Panc1 (cell line): Measurements from ENCODE around the gene FARS2. TPM values are rescaled to one million over a fixed set of nuclear protein-coding genes. Genes with fewer than 3 reads are reported as not detected.

Source experiments
- ATAC-seq: fragments of 200-7000 bp; cut with Tn5 transposase; 2 replicates; pipeline ENCODE4 v1.9.1; 2020; ENCODE audit warnings: mild to moderate bottlenecking, moderate library complexity
- BruUV-seq: library from RNA; stranded (reverse); fragments of 400-500 nt; replicated peaks from 2 replicates; lab custom pipeline; 2021; lab: Mats Ljungman, UMichigan
- CTCF ChIA-PET: fragments of 300-600 bp; sonication (Branson Sonifier 250); formaldehyde crosslinking; loops from one replicate; lab custom pipeline; 2022; ENCODE audit warnings: antibody characterized with exemption; lab: Charles Lee
- POLR2A ChIA-PET: fragments of 300-600 bp; sonication (Branson Sonifier 250); formaldehyde crosslinking; loops from one replicate; lab custom pipeline; 2022; ENCODE audit warnings: antibody characterized with exemption; lab: Charles Lee
- DNase-seq: peaks from one replicate; pipeline ENCODE4 v3.0.0-alpha.2; 2010; ENCODE audit warnings: low read depth, low spot score
- H3K27ac ChIP-seq: 2 replicates; pipeline ENCODE4 v1.5.1; 2011; ENCODE audit warnings: mild to moderate bottlenecking, low read length, inconsistent platforms
- H3K27me3 ChIP-seq: fragments of 200-500 bp; sonication (Bioruptor generic); 2 replicates; pipeline ENCODE4 v1.6.0; 2014; ENCODE audit warnings: low read length, inconsistent platforms; ENCODE audit not compliant: control insufficient read depth, insufficient read depth
- H3K36me3 ChIP-seq: fragments of 200-500 bp; sonication (Bioruptor generic); 2 replicates; pipeline ENCODE4 v1.5.1; 2014; ENCODE audit warnings: inconsistent platforms, mild to moderate bottlenecking, low read length, moderate library complexity; ENCODE audit not compliant: control insufficient read depth, insufficient read depth
- H3K4me1 ChIP-seq: 2 replicates; pipeline ENCODE4 v1.5.1; 2011; ENCODE audit warnings: inconsistent platforms, mild to moderate bottlenecking, low read length, moderate library complexity; ENCODE audit not compliant: control insufficient read depth, insufficient read depth
- H3K4me3 ChIP-seq, 2 experiments: 2 replicates each; pipeline ENCODE4 v1.5.1; 2011 to 2012; ENCODE audit warnings: low read depth in 2 of 2, low read length in 2 of 2, mild to moderate bottlenecking in 2 of 2, inconsistent platforms in 1 of 2, moderate library complexity in 1 of 2
- H3K9me3 ChIP-seq: fragments of 200-500 bp; sonication (Bioruptor generic); 2 replicates; pipeline ENCODE4 v1.5.1; 2014; ENCODE audit warnings: low read depth, mild to moderate bottlenecking, inconsistent platforms, low read length, moderate library complexity; ENCODE audit not compliant: control insufficient read depth, insufficient read depth
- CTCF ChIP-seq: fragments of 450-650 bp; IDR thresholded peaks from 2 replicates; pipeline ENCODE4 v1.5.1; 2017; ENCODE audit warnings: mild to moderate bottlenecking
- POLR2AphosphoS5 ChIP-seq: IDR thresholded peaks from 2 replicates; pipeline ENCODE4 v1.6.1; 2012; ENCODE audit warnings: mild to moderate bottlenecking, low read depth, low read length, moderate library complexity
- SIN3A ChIP-seq: IDR thresholded peaks from 2 replicates; pipeline ENCODE4 v1.6.1; 2012; ENCODE audit warnings: low read depth, mild to moderate bottlenecking, low read length, moderate library complexity, borderline replicate concordance; ENCODE audit not compliant: insufficient read depth
- TCF7L2 ChIP-seq: IDR thresholded peaks from 2 replicates; pipeline ENCODE4 v1.6.1; 2011; ENCODE audit warnings: mild to moderate bottlenecking, low read depth, low read length, inconsistent platforms
- in situ Hi-C: cut with HindIII; loops from 2 replicates; pipeline ENCODE4 v1.10.0; 2016; ENCODE audit warnings: low sequenced_read_pairs, low pct_unique_long_range_greater_than_20kb
- intact Hi-C: fragments of 100-400 bp; cut with micrococcal nuclease; formaldehyde crosslinking; loops from one replicate; pipeline ENCODE4 v1.10.0; 2022; ENCODE audit not compliant: unreplicated experiment
- total RNA-seq: library from RNA; stranded (reverse); gene quantifications from one replicate; pipeline ENCODE4 v1.2.1, GENCODE V29; 2021; ENCODE audit not compliant: unreplicated experiment
- TF ChIP-seq, protein P1 (sequence below), 2 experiments: IDR thresholded peaks; 2 replicates each; pipeline ENCODE4 v1.6.1; 2011 to 2012; ENCODE audit warnings: low read depth in 2 of 2, control low read depth in 1 of 2, low read length in 1 of 2, mild to moderate bottlenecking in 1 of 2, moderate library complexity in 1 of 2; ENCODE audit not compliant: insufficient read depth in 1 of 2

FARS2 gene
- total RNA-seq, 1 experiment from 2014 or later: 12.8 TPM

DNA sequence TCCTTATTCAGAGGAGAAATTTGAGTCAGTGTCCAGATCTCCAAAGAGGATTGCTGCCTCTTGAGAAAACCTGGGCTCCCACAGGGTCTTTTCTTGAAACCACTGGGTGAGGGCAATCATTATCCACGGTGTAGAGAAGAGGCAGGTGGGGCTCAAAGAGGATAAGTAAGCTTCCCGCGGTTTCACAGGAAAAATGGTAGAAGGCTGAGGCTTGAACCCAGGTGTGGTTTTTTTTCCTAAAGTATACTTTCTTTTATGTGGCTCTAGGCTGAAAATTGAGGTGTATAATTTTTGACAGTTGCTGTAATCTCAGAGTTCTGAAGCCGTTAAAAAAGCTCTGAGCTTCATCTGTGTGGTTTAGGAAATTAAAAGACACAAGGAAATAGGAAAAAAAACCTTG lies 164.5 kb downstream of the FARS2 start:
- intact Hi-C loops: no loop called here
- POLR2A ChIA-PET: no interaction called here

DNA sequence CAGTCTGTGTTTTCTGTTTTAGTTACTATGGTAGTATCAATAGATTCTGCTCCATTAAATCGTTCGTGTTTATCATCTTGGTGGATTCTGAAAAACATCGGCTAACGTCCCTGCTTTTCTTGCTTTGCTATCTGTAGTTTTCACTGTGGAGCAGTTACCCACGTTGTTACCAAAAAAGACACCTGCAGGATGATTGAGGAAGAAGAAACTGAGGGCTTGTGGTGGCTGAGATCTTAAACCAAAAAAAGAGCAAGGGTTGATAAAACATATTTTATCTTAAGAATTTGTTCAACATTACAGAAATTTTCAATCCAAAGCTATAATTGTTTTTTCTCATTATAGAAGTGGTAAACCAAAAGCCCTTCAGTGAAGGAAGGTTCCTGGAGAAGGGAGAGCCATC lies 166.3 kb downstream of the FARS2 start:
- Histone ChIP-seq H3K27me3 (no peaks in the 10 kb centered on the region), H3K27ac (no peak overlapping the region), H3K4me3 (no peak overlapping the region), H3K4me1 (no peaks in the 10 kb centered on the region), H3K9me3 (no peaks in the 10 kb centered on the region), H3K36me3 (no peaks in the 10 kb centered on the region)
- DNase-seq (no peak), ATAC-seq (no peak)
- ChIA-PET POLR2A (no interaction called here), CTCF (no interaction called here)
- in situ Hi-C loops: no loop called here
- TF ChIP-seq POLR2AphosphoS5 (no peak), TCF7L2 (no peak), CTCF (no peak), SIN3A (no peak)
- TF ChIP-seq, protein P1, sequence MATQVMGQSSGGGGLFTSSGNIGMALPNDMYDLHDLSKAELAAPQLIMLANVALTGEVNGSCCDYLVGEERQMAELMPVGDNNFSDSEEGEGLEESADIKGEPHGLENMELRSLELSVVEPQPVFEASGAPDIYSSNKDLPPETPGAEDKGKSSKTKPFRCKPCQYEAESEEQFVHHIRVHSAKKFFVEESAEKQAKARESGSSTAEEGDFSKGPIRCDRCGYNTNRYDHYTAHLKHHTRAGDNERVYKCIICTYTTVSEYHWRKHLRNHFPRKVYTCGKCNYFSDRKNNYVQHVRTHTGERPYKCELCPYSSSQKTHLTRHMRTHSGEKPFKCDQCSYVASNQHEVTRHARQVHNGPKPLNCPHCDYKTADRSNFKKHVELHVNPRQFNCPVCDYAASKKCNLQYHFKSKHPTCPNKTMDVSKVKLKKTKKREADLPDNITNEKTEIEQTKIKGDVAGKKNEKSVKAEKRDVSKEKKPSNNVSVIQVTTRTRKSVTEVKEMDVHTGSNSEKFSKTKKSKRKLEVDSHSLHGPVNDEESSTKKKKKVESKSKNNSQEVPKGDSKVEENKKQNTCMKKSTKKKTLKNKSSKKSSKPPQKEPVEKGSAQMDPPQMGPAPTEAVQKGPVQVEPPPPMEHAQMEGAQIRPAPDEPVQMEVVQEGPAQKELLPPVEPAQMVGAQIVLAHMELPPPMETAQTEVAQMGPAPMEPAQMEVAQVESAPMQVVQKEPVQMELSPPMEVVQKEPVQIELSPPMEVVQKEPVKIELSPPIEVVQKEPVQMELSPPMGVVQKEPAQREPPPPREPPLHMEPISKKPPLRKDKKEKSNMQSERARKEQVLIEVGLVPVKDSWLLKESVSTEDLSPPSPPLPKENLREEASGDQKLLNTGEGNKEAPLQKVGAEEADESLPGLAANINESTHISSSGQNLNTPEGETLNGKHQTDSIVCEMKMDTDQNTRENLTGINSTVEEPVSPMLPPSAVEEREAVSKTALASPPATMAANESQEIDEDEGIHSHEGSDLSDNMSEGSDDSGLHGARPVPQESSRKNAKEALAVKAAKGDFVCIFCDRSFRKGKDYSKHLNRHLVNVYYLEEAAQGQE (IDR thresholded peaks at IDR 0.05; ENCODE audit: insufficient read depth in 1 of 2, low read depth in 2 of 2, low read length in 1 of 2): no peak
- BruUV-seq: no TSS peak
- intact Hi-C loops: no loop called here

More for the DNA sequence above, 164.5 kb downstream of the FARS2 start:
- in situ Hi-C loops: no loop called here
- Histone ChIP-seq H3K36me3 (no peaks in the 10 kb centered on the region), H3K27ac (no peak overlapping the region), H3K27me3 (no peaks in the 10 kb centered on the region), H3K4me3 (no peak overlapping the region), H3K9me3 (no peaks in the 10 kb centered on the region), H3K4me1 (no peaks in the 10 kb centered on the region)
- CTCF ChIA-PET: no interaction called here
- ATAC-seq (no peak), DNase-seq (no peak)
- no TSS peak for BruUV-seq
- TF ChIP-seq CTCF (no peak), POLR2AphosphoS5 (no peak), TCF7L2 (no peak), SIN3A (no peak)
- TF ChIP-seq, protein P1 (IDR thresholded peaks at IDR 0.05; ENCODE audit: insufficient read depth in 1 of 2, low read depth in 2 of 2, low read length in 1 of 2): no peak
